Measurements from ENCODE around the gene DDRGK1.
A peak's percentile ranks its signal among the peaks of the same experiment; 100 is the strongest.
"Not testable (repeated sequence)": the region's sequence is repeated elsewhere in the genome, so short reads cannot be mapped to it uniquely, and the experiment has no call there.

DDRGK1 gene

DNA sequence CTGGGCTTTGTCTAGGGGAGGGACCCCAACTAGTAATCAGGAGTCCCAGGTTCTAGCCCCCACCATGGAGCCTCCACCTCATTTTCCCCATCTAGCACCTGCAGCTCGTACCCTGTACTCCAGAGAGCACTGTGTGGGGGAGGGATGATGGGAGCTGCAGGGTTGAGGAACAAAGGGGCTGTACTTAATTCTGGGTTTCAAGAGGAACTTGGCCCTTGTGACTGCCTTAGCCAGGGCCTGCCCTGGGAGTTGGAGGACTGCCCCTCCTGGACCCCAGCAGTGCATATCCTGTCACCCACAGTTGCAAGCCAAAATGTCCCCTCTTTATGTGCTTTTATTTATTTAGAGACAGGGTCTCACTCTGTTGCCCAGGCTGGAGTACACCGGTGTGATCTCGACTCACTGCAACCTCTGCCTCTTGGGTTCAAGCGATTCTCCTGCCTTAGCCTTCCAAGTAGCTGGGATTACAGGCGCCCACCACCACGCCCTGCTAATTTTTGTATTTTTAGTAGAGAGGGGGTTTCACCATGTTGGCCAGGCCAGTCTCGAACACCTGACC is 11.0 kb upstream of the DDRGK1 start:
- not testable (repeated sequence) for H3K9me3 ChIP-seq (ENCODE audit: control insufficient read depth in 1 of 2, low read length in 2 of 2); H3K4me3 ChIP-seq (ENCODE audit: low read depth in 1 of 2, low read length in 2 of 2); H3K27me3 ChIP-seq (ENCODE audit: control insufficient read depth in 1 of 2, insufficient read depth in 2 of 2, low read length in 2 of 2); H3K27ac ChIP-seq (ENCODE audit: low read depth, low read length); H3K9ac ChIP-seq (ENCODE audit: low read depth in 1 of 2, low read length in 2 of 2)
- peaks cover 0 to 34% of the 10 kb centered on the region in 2 donors for H3K36me3 ChIP-seq (ENCODE audit: control insufficient read depth in 1 of 2, insufficient read depth in 2 of 2, low read length in 2 of 2)
- peaks cover 1 to 10% of the 10 kb centered on the region in 2 donors for H3K4me1 ChIP-seq (ENCODE audit: control insufficient read depth in 1 of 2, insufficient read depth in 2 of 2, low read length in 2 of 2)

DNA sequence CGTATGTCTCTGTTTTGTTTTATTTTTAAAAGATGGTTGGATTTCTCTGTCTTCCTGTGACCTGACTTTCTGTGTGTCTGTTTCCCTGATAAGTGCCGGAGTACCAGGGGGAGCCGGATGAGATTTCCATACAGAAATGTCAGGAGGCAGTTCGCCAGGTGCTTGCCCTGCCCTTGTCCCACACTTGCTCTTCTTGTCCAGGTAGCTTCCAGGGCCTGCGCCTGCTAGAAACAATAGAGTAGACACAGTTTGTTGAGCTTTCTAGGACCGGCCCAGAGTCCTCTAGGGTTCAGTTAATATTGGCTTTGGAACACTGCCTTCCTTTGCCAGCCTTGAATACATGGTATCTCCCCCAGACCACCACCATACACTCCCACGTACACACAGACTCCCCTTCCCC is 8.7 kb upstream of the DDRGK1 start:
- peaks cover 0 to 34% of the 10 kb centered on the region in 2 donors for H3K36me3 ChIP-seq (ENCODE audit: control insufficient read depth in 1 of 2, insufficient read depth in 2 of 2, low read length in 2 of 2)
- no peaks in the 10 kb centered on the region for H3K9me3 ChIP-seq (ENCODE audit: control insufficient read depth in 1 of 2, low read length in 2 of 2)
- no peak overlapping the region for H3K9ac ChIP-seq (ENCODE audit: low read depth in 1 of 2, low read length in 2 of 2)
- no peak overlapping the region for H3K27ac ChIP-seq (ENCODE audit: low read depth, low read length)
- no peaks in the 10 kb centered on the region for H3K27me3 ChIP-seq (ENCODE audit: control insufficient read depth in 1 of 2, insufficient read depth in 2 of 2, low read length in 2 of 2)
- H3K4me3 ChIP-seq (ENCODE audit: low read depth in 1 of 2, low read length in 2 of 2) = no peak overlapping the region
- peaks cover 7 to 18% of the 10 kb centered on the region in 2 donors for H3K4me1 ChIP-seq (ENCODE audit: control insufficient read depth in 1 of 2, insufficient read depth in 2 of 2, low read length in 2 of 2)

DNA sequence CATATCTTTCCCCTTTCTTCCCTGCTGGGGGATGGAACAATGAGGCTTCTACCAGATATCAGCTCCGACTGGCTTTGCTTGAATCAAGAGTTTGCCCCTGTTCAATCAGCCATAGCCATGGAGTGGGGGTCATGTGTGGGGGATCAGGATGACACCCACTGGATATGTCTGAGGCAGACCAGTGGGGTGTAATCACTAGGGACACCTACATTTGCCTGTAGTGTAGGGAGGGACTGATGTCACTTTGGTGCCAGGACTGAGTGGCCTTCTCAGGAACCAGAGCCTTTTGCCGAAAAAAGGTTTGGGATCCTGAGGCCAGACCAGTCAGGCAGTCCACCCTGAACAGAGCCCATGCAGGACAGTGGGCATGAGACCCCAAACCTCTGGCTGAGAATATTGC is 5.9 kb upstream of the DDRGK1 start:
- peaks cover 0 to 22% of the 10 kb centered on the region in 2 donors for H3K36me3 ChIP-seq (ENCODE audit: control insufficient read depth in 1 of 2, insufficient read depth in 2 of 2, low read length in 2 of 2)
- no peaks in the 10 kb centered on the region for H3K9me3 ChIP-seq (ENCODE audit: control insufficient read depth in 1 of 2, low read length in 2 of 2)
- H3K27ac ChIP-seq (ENCODE audit: low read depth, low read length) = no peak overlapping the region
- no peaks in the 10 kb centered on the region for H3K27me3 ChIP-seq (ENCODE audit: control insufficient read depth in 1 of 2, insufficient read depth in 2 of 2, low read length in 2 of 2)
- peak overlapping the region; percentile 79 to 85 for H3K9ac ChIP-seq (ENCODE audit: low read depth in 1 of 2, low read length in 2 of 2)
- H3K4me1 ChIP-seq (ENCODE audit: control insufficient read depth in 1 of 2, insufficient read depth in 2 of 2, low read length in 2 of 2) = peaks cover 7 to 17% of the 10 kb centered on the region in 2 donors
- peak overlapping the region; percentile 91 to 94 for H3K4me3 ChIP-seq (ENCODE audit: low read depth in 1 of 2, low read length in 2 of 2)

DNA sequence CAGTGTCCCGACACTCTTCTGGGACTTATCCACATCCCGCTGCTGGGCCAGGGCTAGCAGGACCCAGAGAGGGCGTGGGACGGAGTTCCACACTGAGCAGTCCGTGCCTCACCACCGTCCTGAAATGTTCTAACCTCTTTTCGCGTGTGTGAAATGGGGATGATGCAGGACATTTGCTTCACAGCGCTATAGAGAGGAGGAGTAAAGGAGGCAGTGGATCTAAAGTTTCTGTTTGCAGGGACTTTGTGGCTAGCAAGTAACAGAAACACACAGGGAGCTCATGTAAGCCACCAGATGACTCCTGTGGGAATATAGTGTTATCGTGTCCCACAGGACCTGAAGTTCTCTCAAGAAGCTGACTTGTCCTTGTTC is 5.5 kb upstream of the DDRGK1 start:
- H3K27me3 ChIP-seq (ENCODE audit: control insufficient read depth in 1 of 2, insufficient read depth in 2 of 2, low read length in 2 of 2) = no peaks in the 10 kb centered on the region
- peaks cover 0 to 18% of the 10 kb centered on the region in 2 donors for H3K36me3 ChIP-seq (ENCODE audit: control insufficient read depth in 1 of 2, insufficient read depth in 2 of 2, low read length in 2 of 2)
- no peak overlapping the region for H3K27ac ChIP-seq (ENCODE audit: low read depth, low read length)

DNA sequence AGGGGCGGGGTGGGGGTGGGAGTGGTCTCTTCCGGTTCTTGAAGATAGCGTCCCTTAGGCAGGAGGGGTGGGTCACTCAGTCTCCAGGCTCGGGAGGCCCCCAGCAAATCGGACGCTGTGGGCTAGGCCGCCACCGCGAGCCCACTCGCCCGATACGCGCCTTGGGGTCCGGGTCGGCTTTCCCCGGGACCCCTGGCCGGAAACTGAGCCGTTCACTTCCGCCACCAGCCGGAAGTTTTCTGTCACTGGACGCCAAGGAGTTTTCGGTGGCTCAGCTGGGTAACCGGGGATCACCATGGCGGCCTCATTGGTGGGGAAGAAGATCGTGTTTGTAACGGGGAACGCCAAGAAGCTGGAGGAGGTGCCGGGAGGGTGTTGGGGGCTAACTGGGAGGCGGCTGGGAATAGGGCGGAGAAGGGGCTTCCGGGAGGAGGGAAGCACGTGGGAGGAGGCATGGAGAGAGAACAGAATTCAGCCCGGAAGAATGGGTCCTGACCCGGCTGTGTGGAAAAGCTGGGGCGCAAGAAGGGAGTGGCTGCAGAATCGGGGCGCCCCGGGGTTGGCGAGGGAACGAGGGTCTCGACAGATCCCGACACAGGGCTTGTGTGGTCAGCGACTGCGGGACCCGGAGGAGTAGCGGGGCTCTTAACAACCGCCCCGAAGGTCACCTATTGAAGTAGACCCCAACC is 4.9 kb upstream of the DDRGK1 start, which contains the start of gene ITPA:
Gene ITPA (plus strand): TSS at position 242 of the 689 bp plus-strand sequence. CDS start 54 bp downstream, at position 296.
- Histone ChIP-seq H3K27me3 (ENCODE audit: control insufficient read depth in 1 of 2, insufficient read depth in 2 of 2, low read length in 2 of 2) (no peaks in the 10 kb centered on the region), H3K36me3 (ENCODE audit: control insufficient read depth in 1 of 2, insufficient read depth in 2 of 2, low read length in 2 of 2) (peaks cover 0 to 16% of the 10 kb centered on the region in 2 donors), H3K4me1 (ENCODE audit: control insufficient read depth in 1 of 2, insufficient read depth in 2 of 2, low read length in 2 of 2) (peaks cover 7 to 17% of the 10 kb centered on the region in 2 donors), H3K9ac (ENCODE audit: low read depth in 1 of 2, low read length in 2 of 2) (peak within 1 kb of the TSS; percentile 79 to 85), H3K4me3 (ENCODE audit: low read depth in 1 of 2, low read length in 2 of 2) (peak within 1 kb of the TSS; percentile 91 to 94), H3K27ac (ENCODE audit: low read depth, low read length) (peak within 1 kb of the TSS; percentile 64), H3K9me3 (ENCODE audit: control insufficient read depth in 1 of 2, low read length in 2 of 2) (no peaks in the 10 kb centered on the region)

More for the DNA sequence above, 5.5 kb upstream of the DDRGK1 start:
- Histone ChIP-seq H3K9ac (ENCODE audit: low read depth in 1 of 2, low read length in 2 of 2) (peak overlapping the region; percentile 79 to 85), H3K4me1 (ENCODE audit: control insufficient read depth in 1 of 2, insufficient read depth in 2 of 2, low read length in 2 of 2) (peaks cover 7 to 17% of the 10 kb centered on the region in 2 donors), H3K9me3 (ENCODE audit: control insufficient read depth in 1 of 2, low read length in 2 of 2) (no peaks in the 10 kb centered on the region), H3K4me3 (ENCODE audit: low read depth in 1 of 2, low read length in 2 of 2) (peak overlapping the region; percentile 91 to 94)

DNA sequence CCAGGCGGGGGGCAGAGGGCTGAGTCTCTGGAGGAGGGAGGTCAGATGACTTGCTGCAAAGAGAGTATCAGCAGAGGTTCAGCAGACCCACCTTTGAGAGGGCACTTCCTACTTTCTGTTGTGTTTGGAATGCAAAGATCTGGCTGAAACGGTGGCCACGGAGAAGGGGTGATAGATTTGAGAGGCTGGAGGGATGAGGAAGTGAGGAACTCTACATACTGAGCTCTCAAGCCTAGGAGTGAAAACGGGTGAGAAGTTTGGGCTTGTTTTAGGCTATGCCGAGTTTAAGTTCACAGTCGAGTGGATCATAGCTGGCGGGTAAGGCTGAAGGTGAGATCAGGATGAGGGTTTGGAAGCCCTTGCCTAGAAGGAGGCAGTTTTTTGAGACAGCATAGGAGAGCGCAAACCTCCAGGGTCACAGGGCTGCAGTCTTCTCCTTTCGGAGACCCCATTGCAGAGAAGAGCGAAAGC is 4.3 kb upstream of the DDRGK1 start:
- Histone ChIP-seq H3K4me3 (ENCODE audit: low read depth in 1 of 2, low read length in 2 of 2) (peak overlapping the region; percentile 91 to 94), H3K9ac (ENCODE audit: low read depth in 1 of 2, low read length in 2 of 2) (peak overlapping the region; percentile 79 to 85), H3K27ac (ENCODE audit: low read depth, low read length) (no peak overlapping the region), H3K4me1 (ENCODE audit: control insufficient read depth in 1 of 2, insufficient read depth in 2 of 2, low read length in 2 of 2) (peaks cover 7 to 17% of the 10 kb centered on the region in 2 donors), H3K9me3 (ENCODE audit: control insufficient read depth in 1 of 2, low read length in 2 of 2) (no peaks in the 10 kb centered on the region), H3K36me3 (ENCODE audit: control insufficient read depth in 1 of 2, insufficient read depth in 2 of 2, low read length in 2 of 2) (peaks cover 0 to 11% of the 10 kb centered on the region in 2 donors), H3K27me3 (ENCODE audit: control insufficient read depth in 1 of 2, insufficient read depth in 2 of 2, low read length in 2 of 2) (no peaks in the 10 kb centered on the region)

DNA sequence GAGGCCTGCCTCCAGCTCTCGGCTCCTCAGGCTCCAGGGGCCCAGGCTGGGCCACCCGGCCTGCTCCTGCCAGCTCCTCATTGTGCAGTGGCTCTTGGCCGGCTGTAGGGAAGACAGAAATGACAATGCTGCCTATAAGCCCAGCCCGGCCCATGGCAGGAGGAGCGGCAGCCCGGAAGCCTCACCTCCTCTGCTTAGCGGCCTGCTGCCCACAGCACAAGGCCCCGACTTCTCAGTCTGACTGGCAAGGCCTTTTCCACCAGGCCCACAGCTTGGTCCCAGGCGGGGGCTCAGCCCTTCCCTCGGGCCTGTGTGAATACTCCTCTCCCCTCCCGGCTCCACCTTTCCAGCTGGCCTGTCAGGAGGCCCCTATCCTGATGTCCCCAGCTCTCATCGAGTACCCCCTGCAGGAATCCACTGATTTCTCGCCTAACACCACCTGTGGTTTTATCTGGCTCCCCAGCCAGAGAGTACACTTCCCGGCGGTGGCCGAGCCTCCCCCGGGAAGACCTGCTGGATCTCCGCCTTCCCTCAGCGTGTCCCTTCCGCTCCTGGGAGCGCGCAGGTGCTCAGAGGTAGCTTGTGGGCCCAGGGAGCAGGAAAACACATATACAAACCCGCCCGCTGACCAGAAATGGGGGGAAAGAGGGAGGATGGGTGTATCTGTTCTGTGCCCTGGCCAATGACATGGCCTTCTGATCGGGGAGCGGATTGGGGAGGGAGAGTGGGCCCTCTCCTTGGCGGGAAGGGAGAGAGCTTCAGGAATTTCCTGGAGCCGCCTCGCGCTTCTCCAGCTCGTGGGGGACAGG is 963 bp downstream of the DDRGK1 start:
- no peaks in the 10 kb centered on the region for H3K27me3 ChIP-seq (ENCODE audit: control insufficient read depth in 1 of 2, insufficient read depth in 2 of 2, low read length in 2 of 2)
- H3K4me3 ChIP-seq (ENCODE audit: low read depth in 1 of 2, low read length in 2 of 2) = peak overlapping the region; percentile 78 to 83
- H3K36me3 ChIP-seq (ENCODE audit: control insufficient read depth in 1 of 2, insufficient read depth in 2 of 2, low read length in 2 of 2) = peaks cover 11 to 24% of the 10 kb centered on the region in 2 donors
- H3K9ac ChIP-seq (ENCODE audit: low read depth in 1 of 2, low read length in 2 of 2) = peak overlapping the region; percentile 83 to 95
- no peaks in the 10 kb centered on the region for H3K9me3 ChIP-seq (ENCODE audit: control insufficient read depth in 1 of 2, low read length in 2 of 2)
- H3K27ac ChIP-seq (ENCODE audit: low read depth, low read length) = peak overlapping the region; percentile 87
- peaks cover 8 to 16% of the 10 kb centered on the region in 2 donors for H3K4me1 ChIP-seq (ENCODE audit: control insufficient read depth in 1 of 2, insufficient read depth in 2 of 2, low read length in 2 of 2)

DNA sequence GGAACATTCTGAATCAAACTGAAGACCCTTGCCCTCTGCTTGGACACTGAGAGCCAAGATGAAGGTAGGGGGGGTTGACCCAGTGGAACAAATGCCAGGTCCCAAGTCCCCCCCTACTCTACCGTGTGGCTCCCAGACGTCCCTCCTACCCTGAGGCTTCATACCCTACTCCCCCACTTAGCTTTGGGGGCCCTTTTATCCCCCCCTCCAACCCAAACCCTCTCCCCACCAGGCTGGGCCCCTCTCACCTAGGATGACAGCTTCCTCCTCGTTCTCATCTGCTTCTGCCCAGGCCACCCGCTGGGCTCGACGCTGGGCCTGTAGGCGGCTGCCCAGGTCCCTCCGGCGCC is 1.5 kb downstream of the DDRGK1 start:
- H3K9ac ChIP-seq (ENCODE audit: low read depth in 1 of 2, low read length in 2 of 2) = peak overlapping the region; percentile 83 to 95
- H3K9me3 ChIP-seq (ENCODE audit: control insufficient read depth in 1 of 2, low read length in 2 of 2) = no peaks in the 10 kb centered on the region
- no peak overlapping the region for H3K27ac ChIP-seq (ENCODE audit: low read depth, low read length)
- peaks cover 8 to 12% of the 10 kb centered on the region in 2 donors for H3K4me1 ChIP-seq (ENCODE audit: control insufficient read depth in 1 of 2, insufficient read depth in 2 of 2, low read length in 2 of 2)
- no peaks in the 10 kb centered on the region for H3K27me3 ChIP-seq (ENCODE audit: control insufficient read depth in 1 of 2, insufficient read depth in 2 of 2, low read length in 2 of 2)
- peak overlapping the region; percentile 78 to 83 for H3K4me3 ChIP-seq (ENCODE audit: low read depth in 1 of 2, low read length in 2 of 2)
- peaks cover 11 to 24% of the 10 kb centered on the region in 2 donors for H3K36me3 ChIP-seq (ENCODE audit: control insufficient read depth in 1 of 2, insufficient read depth in 2 of 2, low read length in 2 of 2)

DNA sequence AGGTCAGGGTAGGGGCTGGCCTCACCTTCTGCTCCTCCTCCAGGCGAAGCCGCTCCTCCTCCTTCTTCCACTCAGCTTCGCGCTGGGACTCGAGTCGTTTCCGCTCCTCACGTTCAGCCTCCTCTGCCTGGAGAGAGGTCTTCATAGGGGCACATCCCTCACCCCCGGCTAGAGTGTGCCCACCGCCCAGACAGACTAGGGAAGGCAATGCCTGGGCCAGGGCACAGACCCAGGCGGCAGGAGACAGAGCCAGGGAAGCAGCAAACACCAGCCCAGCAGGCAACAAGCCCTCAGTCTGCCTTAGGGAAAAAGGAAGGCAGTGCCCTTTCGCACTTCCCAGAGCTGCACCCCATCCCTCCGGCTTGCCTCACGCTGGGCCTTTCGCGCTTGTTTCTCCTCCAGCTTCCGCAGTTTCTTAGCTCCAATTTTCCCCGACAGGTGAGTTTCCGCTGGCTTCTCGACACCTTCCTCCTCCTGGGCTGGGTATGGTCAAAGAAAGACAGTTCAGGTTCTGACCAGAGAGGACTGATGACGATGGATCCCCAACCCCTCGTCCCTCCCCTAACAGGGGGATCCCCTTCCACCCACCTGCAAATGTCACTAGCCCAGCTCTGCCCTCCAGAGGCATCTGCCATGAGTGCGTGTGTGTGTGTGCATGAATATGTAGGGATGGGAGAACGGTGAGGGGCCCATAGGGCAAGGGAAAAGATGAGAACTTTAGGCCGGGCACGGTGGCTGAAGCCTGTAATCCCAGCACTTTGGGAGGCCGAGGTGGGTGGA is 4.3 kb downstream of the DDRGK1 start:
- Histone ChIP-seq H3K9me3 (ENCODE audit: control insufficient read depth in 1 of 2, low read length in 2 of 2) (no peaks in the 10 kb centered on the region), H3K27me3 (ENCODE audit: control insufficient read depth in 1 of 2, insufficient read depth in 2 of 2, low read length in 2 of 2) (no peaks in the 10 kb centered on the region), H3K4me3 (ENCODE audit: low read depth in 1 of 2, low read length in 2 of 2) (no peak overlapping the region), H3K27ac (ENCODE audit: low read depth, low read length) (no peak overlapping the region), H3K9ac (ENCODE audit: low read depth in 1 of 2, low read length in 2 of 2) (no peak overlapping the region), H3K4me1 (ENCODE audit: control insufficient read depth in 1 of 2, insufficient read depth in 2 of 2, low read length in 2 of 2) (peaks cover 8 to 12% of the 10 kb centered on the region in 2 donors), H3K36me3 (ENCODE audit: control insufficient read depth in 1 of 2, insufficient read depth in 2 of 2, low read length in 2 of 2) (peaks cover 19 to 41% of the 10 kb centered on the region in 2 donors)
